Activated CD8-positive, alpha-beta memory T cell treated with anti-CD3 and anti-CD28 coated beads for 4 hours (primary cell): ENCODE measurements around the gene SGMS1.
"Not testable (repeated sequence)": the region's sequence is repeated elsewhere in the genome, so short reads cannot be mapped to it uniquely, and the experiment has no call there.

Experiments
- DNase-seq, 2 donors: peaks; one replicate each; pipeline ENCODE4 v3.0.0-alpha.2; 2020; ENCODE audit warnings: low read depth in 2 of 2

The SGMS1 gene

DNA sequence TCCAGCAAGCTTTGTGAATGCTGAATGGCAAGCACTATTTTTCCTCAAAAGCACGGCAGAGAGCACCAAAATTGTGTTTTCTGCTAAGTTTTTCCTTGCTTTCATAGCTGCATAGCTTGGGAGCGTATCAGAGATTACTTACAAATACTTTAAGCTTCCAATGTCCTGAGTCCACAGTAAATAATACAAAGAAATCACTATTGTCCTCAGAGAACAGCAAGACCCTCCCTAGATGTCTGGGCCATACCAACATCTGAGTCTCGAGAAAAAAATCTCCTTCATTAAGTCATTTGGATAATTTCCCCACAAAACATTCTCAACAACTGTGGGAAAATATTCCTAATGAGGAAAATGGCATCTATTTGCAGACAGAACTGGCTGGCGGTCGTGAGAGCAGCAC, 41.7 kb downstream of the SGMS1 start:
- DNase-seq: no peak

DNA sequence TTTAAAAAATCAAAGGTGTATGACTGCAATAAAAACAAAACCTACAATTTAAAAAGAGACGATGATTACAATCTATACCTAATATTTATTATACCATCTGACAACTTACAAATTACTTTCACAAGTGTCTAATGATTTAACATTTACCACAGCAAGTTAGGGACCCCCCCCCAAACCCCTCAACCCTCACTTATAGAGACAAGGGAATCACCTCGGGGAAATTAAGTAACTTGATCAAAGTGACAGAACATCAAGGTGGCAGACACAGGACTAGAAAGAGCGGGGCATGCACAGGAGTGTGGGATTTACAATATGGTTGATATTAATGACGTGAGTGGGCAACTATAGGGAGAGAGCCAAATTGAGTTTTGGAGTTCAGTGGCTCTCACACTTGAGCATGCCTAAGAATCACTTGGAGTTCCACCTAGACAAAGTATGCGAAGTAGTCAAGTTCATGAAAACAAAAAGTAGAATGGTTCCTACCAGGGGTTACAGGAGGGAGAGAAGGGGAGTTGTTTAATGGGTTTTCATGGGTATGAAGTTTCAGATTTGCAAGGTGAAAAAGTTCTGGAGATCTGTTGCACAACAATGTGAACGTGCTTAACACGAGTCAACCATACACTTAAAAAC, 43.4 kb downstream of the SGMS1 start:
- DNase-seq: no peak

DNA sequence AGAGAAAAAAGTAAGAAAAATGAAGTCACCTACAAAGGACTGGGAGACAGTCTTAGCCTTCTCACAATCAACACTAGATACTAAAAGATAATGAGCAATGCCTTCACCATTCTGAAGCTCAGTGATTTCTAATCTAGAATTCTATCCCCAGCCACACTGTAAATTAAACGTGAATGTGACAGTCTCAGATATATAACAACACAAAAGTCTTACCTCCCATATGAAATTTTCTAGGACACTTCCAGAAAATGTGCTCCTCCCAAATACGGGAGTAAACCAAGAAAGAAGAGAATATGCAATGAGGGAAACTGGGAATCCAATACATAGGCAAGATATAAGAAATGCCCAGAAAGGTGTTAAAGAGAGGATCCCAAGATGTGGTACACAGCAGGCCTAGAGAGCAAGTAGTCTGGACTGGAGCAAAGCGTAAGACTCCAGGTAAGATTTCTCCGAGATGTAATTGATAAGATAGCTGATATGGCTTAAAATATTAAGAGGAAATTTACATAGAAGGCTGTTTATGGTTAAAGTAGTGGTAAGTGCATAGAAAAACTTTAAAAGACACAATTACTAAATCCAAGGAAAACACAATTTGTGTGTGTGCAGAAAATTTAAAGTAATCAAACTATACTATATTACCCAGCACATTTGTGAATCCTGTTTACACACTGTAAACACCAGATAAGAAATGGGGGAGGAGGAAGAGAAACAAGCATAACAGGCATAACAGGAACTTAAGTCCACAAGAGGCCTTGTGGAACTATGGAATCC, 44.1 kb downstream of the SGMS1 start:
- DNase-seq: no peak

DNA sequence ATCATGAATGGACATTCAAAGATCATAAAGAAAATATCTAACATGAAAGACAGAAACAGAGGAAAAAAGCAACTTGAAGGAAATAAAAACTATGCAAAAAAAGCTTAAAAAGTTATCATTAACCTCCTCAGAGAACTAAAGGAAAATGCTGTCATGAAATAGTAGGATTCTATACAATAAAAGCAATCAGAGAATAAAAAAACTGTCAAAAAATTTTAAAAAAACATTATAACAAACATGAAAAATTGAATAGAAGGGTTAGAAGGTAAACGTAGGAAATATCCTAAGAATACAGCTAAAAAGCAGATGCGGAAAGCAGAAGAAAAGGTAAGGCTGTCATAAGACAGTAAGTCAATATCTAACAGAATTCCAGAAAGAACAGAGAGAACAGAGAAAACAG, 44.8 kb downstream of the SGMS1 start:
- no peak for DNase-seq

DNA sequence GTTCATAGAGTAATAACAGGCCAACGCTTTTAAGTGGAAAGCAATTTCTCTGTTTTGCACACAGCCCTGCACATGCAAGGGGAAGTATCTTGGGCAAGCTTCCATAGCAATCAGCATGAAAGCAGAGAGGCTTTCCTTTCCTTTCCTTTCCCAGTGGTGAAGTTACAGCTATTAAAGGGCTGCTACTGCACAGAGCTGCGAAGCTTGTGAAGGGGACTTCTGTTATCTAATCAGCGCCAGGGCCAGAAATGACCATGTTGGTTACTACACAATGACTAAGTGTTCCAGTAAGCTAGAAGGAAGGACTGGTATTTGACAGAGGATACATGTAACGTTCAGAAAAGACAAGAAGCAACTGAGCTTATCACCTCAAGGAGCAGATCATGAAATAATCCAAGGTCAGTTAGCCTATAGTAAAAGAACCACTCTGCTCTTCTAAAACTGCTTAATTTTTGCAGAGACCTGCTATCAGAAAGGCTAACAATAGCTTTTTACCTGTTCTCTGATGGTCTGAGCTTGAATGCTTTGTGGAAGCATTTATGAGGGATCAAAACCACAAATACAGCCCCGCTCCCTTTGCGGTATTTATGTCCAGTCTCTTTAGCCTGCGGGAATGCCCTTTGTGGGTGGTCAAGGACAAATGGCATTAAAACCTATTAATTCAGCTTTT, 45.9 kb downstream of the SGMS1 start:
- DNase-seq: no peak

DNA sequence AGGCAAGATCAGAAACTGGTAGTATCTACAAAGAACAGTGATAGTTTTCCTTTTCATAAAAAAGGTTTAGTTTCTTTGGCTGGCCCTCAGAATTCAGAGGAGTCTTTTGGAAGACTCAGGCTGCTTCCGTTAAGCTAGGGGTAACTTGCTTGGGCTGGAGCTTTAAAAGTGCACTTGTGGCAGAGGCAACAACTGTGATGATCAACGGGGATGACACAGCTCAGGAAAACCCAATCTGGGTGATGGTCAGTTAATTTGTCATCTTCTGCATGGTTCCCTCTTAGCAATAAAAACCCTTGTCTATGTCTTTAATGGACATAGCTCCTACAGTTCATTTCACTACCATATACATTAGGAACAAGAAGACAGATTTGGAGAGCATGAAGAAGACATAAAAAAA, 46.7 kb downstream of the SGMS1 start:
- DNase-seq: no peak

DNA sequence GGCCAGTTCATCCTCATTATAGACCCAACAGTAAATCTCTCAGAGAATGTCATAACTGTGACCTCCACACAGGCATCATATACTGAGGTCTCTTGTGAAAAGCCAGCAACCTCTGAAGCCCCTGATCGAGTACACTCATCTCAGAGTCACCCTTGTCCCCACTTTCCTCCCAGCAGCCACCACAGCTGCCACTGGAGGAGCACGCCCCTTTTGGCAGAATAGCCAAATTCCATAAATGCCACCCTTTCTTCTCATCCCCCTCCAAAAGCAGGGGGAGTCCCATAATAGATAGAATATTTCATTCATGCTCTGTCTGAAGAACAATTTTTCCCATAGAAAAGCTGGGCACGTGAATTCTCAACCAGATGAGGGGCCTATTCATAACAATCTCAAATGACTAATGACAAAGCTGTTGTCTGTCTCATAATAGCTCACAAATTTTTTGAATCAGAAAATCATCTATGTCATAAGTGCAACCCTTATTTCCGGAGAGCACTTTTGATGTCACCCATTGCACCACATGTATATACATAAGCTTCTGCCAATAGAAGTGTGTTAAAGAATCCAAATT, 47.4 kb downstream of the SGMS1 start:
- DNase-seq: no peak

DNA sequence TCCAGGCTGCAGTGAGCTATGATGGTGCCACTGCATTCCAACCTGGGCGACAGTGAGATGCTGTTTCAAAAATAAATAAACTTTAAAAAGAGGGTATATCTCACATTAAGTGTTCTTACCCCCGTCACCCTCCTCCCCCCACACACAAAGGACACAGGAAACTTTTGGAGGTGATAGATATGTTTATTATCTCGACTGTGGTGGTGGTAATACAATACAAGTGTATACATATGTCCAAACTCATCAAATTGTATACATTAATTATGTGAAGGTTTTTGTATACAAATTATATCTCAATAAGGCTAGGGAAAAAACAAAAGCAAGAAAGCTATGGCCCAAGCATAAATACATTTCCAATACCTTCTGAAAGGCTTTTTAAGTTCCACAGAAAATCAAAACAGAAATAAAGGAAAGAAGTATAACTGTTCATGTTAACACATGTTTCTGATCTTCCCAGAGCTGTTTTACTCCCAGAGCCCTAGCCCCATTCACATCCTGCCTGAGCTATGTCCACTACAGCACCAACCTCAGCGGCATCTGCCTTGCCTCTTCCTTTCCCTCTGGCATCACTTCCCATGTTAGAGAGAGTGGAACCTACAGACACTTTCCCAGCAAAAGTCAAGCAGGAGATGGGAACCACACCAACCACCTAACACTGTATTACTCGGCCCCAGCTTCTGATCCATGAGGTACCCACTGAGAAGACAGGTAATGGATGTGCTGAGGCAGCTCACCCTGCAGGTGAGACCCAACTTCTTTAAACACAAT, 48.1 kb downstream of the SGMS1 start:
- no peak for DNase-seq

DNA sequence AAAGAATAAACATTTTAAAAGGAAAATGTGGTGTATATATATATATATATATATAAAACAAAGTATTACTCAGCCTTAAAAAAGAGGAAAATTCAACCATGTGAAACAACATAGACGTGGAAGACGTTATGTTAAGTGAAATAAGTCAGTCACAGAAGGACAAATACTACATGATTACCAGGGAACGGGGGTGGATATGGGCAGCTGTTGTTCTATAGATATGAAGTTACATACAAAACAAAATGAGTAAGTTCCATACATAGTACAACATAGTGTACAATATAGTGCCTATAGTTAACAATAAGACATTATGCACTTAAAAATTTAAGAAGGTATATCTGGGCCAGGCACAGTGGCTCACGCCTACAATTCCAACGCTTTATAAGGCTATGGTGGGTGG, 48.8 kb downstream of the SGMS1 start:
- no peak for DNase-seq

DNA sequence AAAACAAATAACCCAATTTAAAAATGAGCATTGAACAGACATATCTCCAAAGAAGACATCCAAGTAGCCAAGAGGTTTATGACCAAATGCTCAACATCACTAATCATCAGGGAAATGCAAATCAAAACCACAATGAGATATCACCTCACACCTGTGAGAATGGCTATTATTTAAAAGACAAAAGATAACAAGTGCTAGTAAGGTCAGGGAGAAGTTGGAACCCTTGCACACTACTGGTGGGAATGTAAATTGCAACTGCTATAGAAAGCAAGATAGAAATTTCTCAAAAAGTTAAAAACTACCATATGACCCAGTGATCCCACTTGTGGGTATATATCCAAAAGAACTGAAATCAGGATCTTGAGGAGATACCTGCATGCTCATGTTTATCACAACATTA, 49.5 kb downstream of the SGMS1 start:
- DNase-seq: no peak

DNA sequence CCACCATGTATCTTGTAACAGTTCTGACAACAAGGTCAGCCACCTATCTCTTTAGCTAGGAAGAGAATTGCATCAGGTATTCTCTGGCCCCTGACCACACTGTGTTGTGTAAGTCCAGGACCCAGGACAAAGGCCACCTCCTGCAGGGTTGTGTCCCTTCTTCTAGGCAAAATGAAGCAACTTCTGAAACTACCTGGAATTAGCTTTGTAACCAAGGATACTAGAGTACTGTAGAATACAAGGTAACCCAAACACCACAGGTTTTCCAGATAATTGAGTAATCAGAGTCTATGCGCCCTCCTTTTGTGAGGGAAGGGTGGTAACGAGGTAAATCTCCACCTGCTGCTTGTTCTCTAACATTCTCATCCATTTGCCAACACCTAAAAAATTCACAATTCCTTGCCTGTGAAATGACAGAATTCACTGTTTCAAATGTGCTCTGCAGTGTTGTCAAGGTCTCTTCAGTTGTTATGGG, 51.7 kb downstream of the SGMS1 start:
- DNase-seq: no peak

DNA sequence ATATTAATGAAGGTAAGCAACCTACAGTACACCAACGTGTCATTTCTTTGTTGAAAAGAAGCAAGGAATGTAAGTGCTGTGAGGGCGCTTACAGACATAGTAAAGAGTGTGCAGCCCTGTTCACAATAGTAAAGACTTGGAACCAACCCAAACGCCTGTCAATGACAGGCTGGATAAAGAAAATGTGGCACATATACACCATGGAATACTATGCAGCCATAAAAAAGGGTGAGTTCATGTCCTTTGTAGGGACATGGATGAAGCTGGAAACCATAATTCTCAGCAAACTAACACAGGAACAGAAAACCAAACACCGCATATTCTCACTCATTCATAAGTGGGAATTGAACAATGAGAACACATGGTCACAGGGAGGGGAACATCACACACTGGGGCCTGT, 55.0 kb downstream of the SGMS1 start:
- DNase-seq: not testable (repeated sequence)

DNA sequence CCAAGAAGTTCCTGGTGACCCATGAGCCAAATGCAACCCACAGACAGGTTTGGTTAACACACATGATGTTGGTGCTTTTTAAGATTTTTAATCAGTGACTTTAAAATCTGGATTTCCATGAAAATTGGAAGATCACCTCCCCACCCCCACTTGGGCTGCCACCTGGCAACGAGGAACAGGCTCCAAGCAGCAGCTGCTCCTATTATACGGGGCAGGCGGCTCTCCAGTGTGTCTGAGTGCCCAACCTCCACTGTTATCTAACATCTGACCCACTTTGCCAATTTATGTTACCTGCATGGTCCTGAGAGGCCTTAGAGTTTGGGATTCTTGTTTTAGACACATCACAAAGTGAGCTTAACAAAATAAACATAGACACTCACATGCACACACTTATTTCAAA, 56.4 kb downstream of the SGMS1 start:
- no peak for DNase-seq

DNA sequence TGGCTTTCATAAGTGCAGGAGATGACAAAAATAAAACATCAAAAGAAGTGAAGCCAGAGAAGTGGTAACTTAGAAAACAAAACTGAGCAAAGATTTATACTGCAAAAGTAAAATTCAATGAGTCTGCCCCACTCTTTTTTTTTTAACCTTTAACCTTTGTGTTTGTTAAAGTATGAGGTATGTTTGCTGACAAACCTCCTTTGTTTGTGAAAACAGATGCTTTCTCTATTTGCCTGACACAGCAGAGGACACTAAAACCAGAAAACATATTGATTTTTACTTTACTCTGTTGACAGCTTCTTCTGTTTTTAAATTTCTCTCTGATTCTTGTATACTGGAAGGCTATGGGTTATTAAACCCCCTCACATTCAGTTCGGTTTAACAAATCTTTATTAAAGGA, 57.6 kb downstream of the SGMS1 start:
- no peak for DNase-seq

DNA sequence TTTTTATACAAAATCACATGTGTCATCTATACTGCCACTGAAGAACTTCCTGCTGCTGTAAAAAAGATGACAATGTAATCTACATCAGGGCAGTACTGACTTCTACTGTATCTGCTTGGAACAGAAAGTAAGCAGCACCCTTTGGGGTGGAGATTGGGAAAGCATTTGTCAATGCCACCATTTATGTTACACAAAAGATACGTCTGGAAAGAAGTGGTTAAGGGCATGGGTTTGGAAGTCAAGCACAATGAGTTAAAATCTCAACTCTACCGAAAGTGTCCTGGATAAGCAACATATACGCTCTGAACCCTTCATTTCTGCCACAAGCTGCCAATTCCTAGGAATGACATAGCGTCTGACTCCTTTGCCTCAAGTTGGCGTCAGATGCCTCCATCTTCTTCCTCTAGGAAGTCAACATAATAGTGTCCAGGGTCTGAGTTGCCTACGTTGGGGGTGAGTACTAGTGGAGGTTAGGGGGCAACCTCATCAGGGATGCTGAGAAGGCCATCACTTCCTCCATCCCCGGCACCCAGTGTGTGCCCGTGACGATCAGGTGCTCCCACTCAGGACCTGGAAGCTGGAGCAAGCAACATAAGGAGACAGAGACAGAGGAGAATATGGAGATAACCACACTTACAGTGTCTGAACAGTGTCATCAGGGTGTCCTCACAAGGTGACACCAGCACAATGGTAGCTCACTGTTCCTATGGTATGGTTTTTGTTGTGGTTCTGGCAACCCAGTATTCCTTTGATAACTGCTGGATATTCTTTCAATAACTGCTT, 58.3 kb downstream of the SGMS1 start:
- no peak for DNase-seq

DNA sequence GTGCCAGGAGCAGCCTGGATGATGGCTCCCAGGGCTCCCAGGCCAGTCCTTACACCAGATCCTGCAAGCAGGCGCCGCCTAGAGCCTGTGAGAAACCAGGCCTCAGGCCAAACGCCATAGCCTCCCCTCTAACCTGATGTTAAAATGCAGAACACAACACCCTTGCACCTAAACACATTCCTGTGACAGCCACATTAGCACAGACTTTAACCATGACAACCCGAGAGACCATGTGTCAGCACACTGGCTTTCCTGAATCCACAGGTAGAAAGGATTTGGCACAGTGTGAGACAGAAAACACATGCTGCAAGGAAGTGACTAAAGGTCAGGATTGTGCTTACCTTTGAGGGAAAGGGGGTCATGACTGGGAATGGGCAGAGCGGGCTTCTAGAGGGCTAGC, 59.9 kb downstream of the SGMS1 start:
- DNase-seq: no peak

DNA sequence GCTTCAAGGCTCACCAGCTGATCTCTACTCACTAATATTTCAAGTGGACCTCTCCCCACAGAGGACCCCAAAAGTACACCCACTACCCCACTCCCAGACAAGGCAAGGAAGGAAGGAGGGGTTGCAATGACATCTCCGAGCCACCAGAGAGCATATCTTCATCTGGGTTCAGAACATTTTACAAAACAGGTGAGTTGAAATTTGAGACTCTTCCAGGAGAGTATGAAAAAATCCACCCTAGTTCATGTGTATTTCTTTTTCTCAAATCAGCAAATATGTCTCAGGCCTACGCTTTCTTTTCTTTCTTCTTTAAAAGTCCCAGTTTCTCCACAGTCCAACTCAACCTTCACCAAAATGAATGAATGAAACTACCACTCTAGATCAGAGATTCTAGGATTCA, 61.9 kb downstream of the SGMS1 start:
- no peak for DNase-seq

DNA sequence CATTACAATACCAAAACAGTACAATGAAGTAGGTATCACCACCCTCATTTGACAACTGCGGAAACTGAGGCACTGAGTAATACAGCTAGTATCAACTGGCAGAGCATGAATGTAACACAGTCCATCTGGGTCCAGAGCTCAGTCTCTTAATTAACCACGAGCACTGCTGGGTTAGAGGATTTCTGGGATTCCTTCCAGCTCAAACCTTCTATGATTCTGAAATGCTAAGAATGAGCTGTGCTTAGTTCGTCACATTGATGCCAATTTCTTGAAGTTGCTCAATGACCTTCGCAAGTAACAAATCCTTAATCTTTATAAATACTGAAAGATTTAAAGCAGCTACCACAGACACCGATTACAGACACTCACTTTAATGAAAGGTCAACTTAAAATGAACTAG, 62.5 kb downstream of the SGMS1 start:
- DNase-seq: no peak

DNA sequence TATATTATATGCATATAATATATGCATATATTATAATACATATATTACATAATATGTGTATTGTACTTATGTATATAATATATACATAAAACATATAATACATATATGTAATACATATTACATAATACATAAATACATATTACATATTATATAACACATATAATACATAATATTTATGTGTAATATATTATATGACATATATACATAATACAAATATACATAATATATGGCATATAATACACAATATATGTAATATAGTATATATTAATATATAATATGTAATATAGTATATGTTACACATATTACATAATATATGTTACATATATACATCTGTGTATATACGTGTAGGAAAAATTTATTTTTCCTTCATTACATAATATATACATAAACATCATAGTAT, 63.4 kb downstream of the SGMS1 start:
- no peak for DNase-seq

DNA sequence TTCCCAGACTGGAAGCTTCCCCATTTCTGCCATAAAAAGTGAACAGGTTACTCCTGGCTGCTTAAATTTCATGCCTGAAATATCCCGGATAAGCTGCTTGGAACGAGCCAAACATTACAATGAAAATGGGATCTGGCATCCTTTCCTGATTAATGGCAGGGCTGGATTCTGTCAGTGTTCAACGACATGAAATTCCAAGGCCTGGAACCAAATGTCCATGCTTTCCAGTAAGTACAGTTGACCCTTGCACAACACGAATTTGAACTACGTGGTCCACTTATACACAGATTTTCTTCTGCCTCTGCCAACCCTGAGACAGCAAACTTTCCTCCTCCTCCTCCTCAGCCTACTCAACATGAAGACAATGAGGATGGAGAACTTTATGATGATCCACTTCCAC, 65.4 kb downstream of the SGMS1 start:
- no peak for DNase-seq

DNA sequence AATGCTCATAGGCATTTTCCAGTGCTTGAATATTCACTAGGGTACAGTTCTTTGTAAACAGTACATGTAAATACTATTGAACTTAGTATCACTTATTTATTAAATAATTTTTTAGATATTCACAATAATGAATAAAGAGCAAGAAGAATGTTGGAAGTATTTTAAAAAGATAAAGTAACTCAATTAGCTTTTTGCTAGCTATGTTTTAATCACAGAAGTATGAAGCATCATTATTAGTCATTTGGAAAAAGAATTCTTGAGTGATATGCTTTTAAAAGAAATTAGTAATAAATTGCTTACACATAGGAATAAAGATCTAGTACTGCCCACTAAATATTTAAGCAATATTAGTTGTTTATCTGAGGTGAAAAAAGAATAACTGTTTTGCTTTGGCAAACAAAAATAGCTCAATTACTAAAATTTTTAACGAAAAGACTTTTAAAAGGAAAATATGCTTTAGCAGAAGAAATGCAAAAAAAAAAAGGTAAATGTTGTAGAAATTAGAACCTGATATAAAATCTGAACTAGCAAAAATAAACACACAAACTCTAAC, 66.5 kb downstream of the SGMS1 start:
- DNase-seq: no peak
